ENCODE measurements around the gene RPS6KA3. TPM values are rescaled to one million over a fixed set of nuclear protein-coding genes. Genes with fewer than 3 reads are reported as not detected.

Gene RPS6KA3
- polyA plus RNA-seq (2012; ENCODE audit: missing spikeins): 18.8 TPM

DNA sequence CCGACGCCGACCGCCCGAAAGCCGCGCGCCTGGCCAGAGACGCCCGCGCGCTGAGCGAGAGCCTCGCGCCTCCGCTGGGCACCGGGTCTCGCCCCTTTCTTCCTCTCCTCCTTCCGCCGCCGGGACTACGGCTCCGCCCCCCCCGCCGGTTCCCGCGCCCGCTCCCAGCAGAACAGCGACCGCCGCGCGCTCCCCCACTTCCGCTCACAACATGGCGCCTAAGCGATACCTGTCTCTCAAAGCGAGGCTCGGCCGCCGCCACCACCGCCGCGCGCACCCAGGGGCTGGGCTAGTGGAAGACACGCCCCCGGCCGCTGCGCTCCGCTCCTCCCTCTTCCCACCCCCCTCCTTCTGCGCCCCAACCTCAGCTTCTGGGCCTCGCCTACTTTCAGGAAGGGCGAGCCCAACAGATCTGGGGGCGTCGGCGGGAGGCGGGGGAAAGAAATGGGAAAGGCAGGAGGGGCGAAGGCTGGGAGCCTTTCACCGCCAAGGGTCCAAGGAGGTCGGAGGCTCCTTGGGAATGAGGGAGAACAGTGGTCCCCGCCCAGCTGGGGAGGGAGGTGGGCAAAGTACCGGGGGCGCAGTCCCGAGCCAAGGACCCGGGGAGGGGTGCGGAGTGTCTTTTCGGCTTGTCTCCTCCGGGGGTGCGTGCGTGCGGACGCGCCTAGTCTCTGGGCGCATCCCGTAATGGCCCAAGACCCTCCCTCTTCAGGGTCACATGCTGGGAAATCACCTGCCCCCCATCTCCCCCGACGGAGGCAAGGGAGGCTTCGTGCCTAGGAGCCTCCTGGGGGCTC, at the start of gene RPS6KA3:
Gene RPS6KA3 (minus strand): TSS at position 100 of the 797 bp plus-strand sequence. CDS start 277 bp downstream, outside the sequence.
- peak; percentile 87 for FAIRE-seq
- DNase-seq (ENCODE audit: insufficient read length): peak; percentile 49
- 0 out of 2 replicates have a peak, but pooled peaks have one; percentile 28 for TF ChIP-seq TAF1 (IDR thresholded peaks at IDR 0.05; ENCODE audit: borderline replicate concordance, low read depth, low read length)
- TF ChIP-seq POLR2AphosphoS5 (IDR thresholded peaks at IDR 0.05; ENCODE audit: low read depth, low read length): no peak
- peak; percentile 49; the same call in 1 of the 2 replicates for TF ChIP-seq POLR2A (IDR thresholded peaks at IDR 0.05; ENCODE audit: low read depth, low read length)

DNA sequence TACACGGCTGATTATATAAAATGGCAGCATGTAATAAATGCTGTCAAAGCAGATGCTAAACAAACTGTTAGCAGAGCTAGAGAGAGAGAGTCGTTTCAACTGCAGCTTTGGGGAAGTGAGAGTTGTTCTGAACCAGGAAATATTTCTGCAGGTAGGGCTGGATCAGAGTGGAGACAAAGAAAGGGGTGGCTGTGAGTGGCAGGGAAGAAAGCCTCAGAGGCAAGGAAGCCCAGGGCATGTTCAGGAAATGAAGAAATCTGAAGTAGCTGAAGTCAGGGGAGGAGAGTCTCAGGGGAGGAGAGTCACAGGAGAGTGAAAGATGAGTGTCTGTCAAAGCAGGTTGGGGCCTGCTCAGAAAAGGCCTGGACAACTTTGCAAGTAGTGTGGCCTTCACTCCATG, 48.4 kb upstream of the RPS6KA3 start:
- no peak for DNase-seq (ENCODE audit: insufficient read length)
- peak; percentile 88 for FAIRE-seq
- TF ChIP-seq TAF1 (IDR thresholded peaks at IDR 0.05; ENCODE audit: borderline replicate concordance, low read depth, low read length): no peak

DNA sequence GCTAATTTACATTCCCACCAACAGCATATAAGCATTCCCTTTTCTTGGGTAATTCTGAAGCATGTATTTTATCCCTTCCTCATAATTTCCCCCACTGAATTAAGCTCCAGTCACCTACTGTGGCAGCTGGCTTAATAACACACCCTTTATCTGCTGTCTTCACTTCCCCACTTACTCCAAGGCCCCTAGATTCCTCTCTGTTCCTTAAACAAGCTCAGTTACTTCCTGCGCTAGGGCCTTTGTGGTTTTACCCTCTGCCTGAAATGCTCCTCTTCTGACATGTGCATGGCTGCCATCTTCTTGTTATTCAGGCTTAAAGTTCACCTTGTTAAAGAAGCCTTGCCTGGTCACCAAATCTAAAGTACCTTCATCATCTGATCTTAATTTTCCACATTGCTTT, 47.2 kb upstream of the RPS6KA3 start:
- TF ChIP-seq TAF1 (IDR thresholded peaks at IDR 0.05; ENCODE audit: borderline replicate concordance, low read depth, low read length) (no peak), POLR2AphosphoS5 (IDR thresholded peaks at IDR 0.05; ENCODE audit: low read depth, low read length) (no peak), POLR2A (IDR thresholded peaks at IDR 0.05; ENCODE audit: low read depth, low read length) (no peak)
- FAIRE-seq: no peak
- DNase-seq (ENCODE audit: insufficient read length): no peak

- FAIRE-seq (peak; percentile 51), DNase-seq (ENCODE audit: insufficient read length) (no peak)
- no peak for TF ChIP-seq TAF1 (IDR thresholded peaks at IDR 0.05; ENCODE audit: borderline replicate concordance, low read depth, low read length)
- TF ChIP-seq POLR2A (IDR thresholded peaks at IDR 0.05; ENCODE audit: low read depth, low read length): no peak
- no peak for TF ChIP-seq POLR2AphosphoS5 (IDR thresholded peaks at IDR 0.05; ENCODE audit: low read depth, low read length)
These were observed 45.3 kb upstream of the RPS6KA3 start for GRCh38 chrX:20312018-20312417.

DNA sequence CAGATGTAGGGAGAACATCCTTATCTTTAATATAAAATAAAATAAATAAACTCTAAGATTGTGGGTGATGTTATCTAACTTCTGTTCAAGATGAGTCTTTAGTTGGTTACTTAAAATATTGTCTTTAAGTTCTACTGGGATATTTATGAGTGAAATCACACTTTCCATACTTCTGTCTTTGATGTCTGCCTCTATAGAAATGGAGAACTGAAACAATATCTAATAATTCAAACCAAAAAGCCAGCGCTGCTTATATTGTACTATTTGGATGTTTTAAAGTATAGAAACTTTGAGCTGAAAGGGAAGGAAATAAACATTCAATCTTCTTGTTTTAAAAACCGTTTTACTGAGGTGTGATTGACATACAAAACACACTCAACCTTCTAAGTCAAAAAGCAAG, 44.8 kb upstream of the RPS6KA3 start:
- TF ChIP-seq POLR2AphosphoS5 (IDR thresholded peaks at IDR 0.05; ENCODE audit: low read depth, low read length) (no peak), TAF1 (IDR thresholded peaks at IDR 0.05; ENCODE audit: borderline replicate concordance, low read depth, low read length) (no peak), POLR2A (IDR thresholded peaks at IDR 0.05; ENCODE audit: low read depth, low read length) (no peak)
- FAIRE-seq (no peak), DNase-seq (ENCODE audit: insufficient read length) (no peak)

DNA sequence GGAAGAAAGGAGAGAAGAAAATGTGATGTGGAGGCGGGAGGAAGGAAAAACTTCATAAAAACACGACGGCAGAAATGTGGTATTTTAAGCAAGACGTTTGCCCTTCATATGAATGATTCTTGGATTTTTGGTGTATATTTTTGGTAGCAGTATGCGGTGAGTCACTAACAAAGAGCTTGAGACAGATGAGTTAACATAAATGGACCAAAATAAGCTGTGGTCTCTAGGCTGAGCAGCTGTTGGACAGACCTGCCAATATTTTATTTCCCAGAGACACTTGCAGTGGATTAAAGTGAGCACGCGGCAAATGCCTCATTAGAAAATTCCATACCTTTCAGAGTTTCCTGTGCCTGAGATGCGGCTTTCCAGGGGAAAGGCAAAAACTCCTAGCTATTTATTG, 43.1 kb upstream of the RPS6KA3 start:
- TF ChIP-seq POLR2A (IDR thresholded peaks at IDR 0.05; ENCODE audit: low read depth, low read length): no peak
- TF ChIP-seq TAF1 (IDR thresholded peaks at IDR 0.05; ENCODE audit: borderline replicate concordance, low read depth, low read length): no peak
- no peak for TF ChIP-seq POLR2AphosphoS5 (IDR thresholded peaks at IDR 0.05; ENCODE audit: low read depth, low read length)
- FAIRE-seq (no peak), DNase-seq (ENCODE audit: insufficient read length) (no peak)

- no peak for TF ChIP-seq POLR2AphosphoS5 (IDR thresholded peaks at IDR 0.05; ENCODE audit: low read depth, low read length)
- no peak for TF ChIP-seq TAF1 (IDR thresholded peaks at IDR 0.05; ENCODE audit: borderline replicate concordance, low read depth, low read length)
- no peak for TF ChIP-seq POLR2A (IDR thresholded peaks at IDR 0.05; ENCODE audit: low read depth, low read length)
- no peak for DNase-seq (ENCODE audit: insufficient read length)
- no peak for FAIRE-seq
These were observed 40.0 kb upstream of the RPS6KA3 start for GRCh38 chrX:20306668-20307067.

DNA sequence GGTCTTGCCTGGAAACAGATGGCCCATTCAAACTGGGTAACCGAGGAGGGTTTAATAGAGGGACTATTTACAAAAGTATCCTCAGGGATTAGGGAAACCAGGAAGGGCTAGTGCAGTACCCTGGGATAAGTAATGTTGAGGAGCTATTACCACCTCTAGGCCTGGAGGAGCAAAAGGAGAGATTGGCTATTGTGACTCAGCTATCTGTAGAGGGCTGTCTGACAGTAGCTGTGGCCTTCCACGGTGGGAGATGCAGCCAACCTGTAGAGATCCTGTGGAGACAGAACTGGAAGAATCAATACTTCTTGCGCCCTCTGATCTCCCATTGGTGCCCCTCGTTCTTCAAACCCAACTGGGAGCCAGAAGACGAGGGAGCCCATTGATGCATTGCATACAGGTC, 34.1 kb upstream of the RPS6KA3 start:
- DNase-seq (ENCODE audit: insufficient read length) (no peak), FAIRE-seq (no peak)
- TF ChIP-seq POLR2A (IDR thresholded peaks at IDR 0.05; ENCODE audit: low read depth, low read length): no peak
- TF ChIP-seq TAF1 (IDR thresholded peaks at IDR 0.05; ENCODE audit: borderline replicate concordance, low read depth, low read length): no peak
- no peak for TF ChIP-seq POLR2AphosphoS5 (IDR thresholded peaks at IDR 0.05; ENCODE audit: low read depth, low read length)

- FAIRE-seq: no peak
These were observed 28.2 kb upstream of the RPS6KA3 start for GRCh38 chrX:20294957-20295356.

DNA sequence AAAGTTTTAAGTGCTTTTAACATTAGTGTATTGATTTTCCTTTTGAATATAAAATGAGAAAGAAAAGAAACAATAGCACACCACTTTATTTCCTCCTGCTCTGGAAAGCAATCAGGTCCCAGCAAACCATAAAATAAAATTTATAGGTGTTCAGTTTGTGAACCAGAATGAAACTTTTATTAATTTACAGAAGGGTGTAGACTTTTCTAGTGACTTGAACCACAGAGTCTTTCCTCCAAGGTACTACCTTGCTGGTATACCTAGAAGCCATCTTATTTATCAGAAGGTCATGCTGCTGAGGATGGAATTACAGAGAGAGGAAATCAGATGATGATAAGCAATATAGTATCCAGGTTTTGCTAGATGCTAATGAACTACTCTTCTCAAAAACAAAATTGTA, 27.6 kb upstream of the RPS6KA3 start:
- TF ChIP-seq POLR2A (IDR thresholded peaks at IDR 0.05; ENCODE audit: low read depth, low read length) (no peak), TAF1 (IDR thresholded peaks at IDR 0.05; ENCODE audit: borderline replicate concordance, low read depth, low read length) (no peak), POLR2AphosphoS5 (IDR thresholded peaks at IDR 0.05; ENCODE audit: low read depth, low read length) (no peak)
- FAIRE-seq (no peak), DNase-seq (ENCODE audit: insufficient read length) (no peak)

More at GRCh38 chrX:20294957-20295356, 28.2 kb upstream of the RPS6KA3 start:
- TF ChIP-seq TAF1 (IDR thresholded peaks at IDR 0.05; ENCODE audit: borderline replicate concordance, low read depth, low read length) (no peak), POLR2A (IDR thresholded peaks at IDR 0.05; ENCODE audit: low read depth, low read length) (no peak), POLR2AphosphoS5 (IDR thresholded peaks at IDR 0.05; ENCODE audit: low read depth, low read length) (no peak)
- DNase-seq (ENCODE audit: insufficient read length): no peak

DNA sequence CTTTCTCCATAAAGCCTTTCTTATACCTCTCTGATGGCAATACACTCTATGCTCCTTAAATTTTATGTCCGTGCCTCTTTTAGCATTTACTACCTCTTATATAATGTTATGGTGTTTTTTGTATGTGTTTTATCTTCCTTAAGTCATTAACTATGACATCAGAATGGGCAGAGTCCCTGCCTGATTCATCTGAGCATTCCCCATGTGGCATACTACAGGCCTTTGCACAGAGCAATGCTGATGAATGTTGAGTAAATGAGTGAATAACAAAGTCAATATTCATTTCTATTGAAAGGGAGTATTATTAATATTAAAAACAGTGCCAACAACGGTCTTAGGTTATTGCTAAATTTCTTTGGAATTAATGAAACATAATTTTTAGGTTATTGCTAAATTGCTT, 18.8 kb upstream of the RPS6KA3 start:
- DNase-seq (ENCODE audit: insufficient read length) (no peak), FAIRE-seq (no peak)
- TF ChIP-seq TAF1 (IDR thresholded peaks at IDR 0.05; ENCODE audit: borderline replicate concordance, low read depth, low read length) (no peak), POLR2A (IDR thresholded peaks at IDR 0.05; ENCODE audit: low read depth, low read length) (no peak), POLR2AphosphoS5 (IDR thresholded peaks at IDR 0.05; ENCODE audit: low read depth, low read length) (no peak)

DNA sequence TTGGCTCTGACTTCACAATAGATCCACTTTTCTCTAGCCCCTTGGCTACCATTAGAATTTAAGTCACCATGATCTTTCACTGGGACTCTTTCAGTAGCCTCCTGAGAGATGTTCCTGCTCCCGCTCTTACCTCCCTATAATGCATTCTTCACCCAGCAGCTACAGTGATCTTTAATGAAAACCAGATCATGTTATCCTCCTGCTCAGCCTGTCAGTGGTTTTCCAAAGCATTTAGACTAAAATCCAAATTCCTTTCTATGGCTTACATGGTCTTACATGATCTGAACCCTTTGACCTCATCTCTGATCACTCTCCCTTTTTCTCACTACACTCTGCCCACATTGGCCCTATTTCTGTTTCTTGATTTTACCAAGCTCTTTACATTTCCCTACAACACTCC, 18.3 kb upstream of the RPS6KA3 start:
- FAIRE-seq: no peak
- DNase-seq (ENCODE audit: insufficient read length): no peak
- no peak for TF ChIP-seq POLR2AphosphoS5 (IDR thresholded peaks at IDR 0.05; ENCODE audit: low read depth, low read length)
- TF ChIP-seq TAF1 (IDR thresholded peaks at IDR 0.05; ENCODE audit: borderline replicate concordance, low read depth, low read length): no peak
- no peak for TF ChIP-seq POLR2A (IDR thresholded peaks at IDR 0.05; ENCODE audit: low read depth, low read length)
